Keratinocyte (primary cell): ENCODE results near the gene ACAD9.

Experiments
- EZH2 ChIP-seq: IDR thresholded peaks from one replicate; pipeline ENCODE4 v1.6.1; 2012; ENCODE audit warnings: inconsistent platforms, mild to moderate bottlenecking, low read length, moderate library complexity
- TF ChIP-seq, protein P1 (sequence below), 3 experiments: IDR thresholded peaks in 1 of 3; conservative IDR thresholded peaks in 1 of 3; optimal IDR thresholded peaks in 1 of 3; 2 replicates in 2 of 3; 3 replicates in 1 of 3; pipeline versions ENCODE3 to v1.5.1; 2011; ENCODE audit warnings: low read length in 3 of 3, mild to moderate bottlenecking in 3 of 3, moderate library complexity in 2 of 3, control low read depth in 1 of 3, inconsistent platforms in 1 of 3; ENCODE audit not compliant: insufficient read depth in 2 of 3; ENCODE audit errors: extremely low read depth in 1 of 3

DNA sequence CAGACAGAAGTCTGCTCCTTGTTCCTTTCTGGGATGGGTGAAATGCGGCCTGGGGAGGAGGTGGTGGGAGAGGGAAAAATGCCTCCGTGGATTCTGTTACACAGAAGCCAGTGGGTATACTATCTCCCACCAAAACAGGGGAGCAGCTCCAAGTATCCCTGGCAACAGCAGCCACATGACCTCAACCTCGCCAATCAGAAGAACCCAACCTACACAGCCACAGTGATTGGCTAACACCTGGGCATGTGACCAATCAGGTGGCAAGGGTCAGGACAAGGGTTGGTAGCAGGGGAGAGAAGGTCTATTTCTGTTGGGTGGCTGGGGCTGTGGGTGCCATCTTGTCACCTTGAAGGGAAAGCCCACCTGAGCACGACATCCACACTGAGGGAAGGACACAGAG is 9.1 kb upstream of the ACAD9 start:
- TF ChIP-seq, protein P1, sequence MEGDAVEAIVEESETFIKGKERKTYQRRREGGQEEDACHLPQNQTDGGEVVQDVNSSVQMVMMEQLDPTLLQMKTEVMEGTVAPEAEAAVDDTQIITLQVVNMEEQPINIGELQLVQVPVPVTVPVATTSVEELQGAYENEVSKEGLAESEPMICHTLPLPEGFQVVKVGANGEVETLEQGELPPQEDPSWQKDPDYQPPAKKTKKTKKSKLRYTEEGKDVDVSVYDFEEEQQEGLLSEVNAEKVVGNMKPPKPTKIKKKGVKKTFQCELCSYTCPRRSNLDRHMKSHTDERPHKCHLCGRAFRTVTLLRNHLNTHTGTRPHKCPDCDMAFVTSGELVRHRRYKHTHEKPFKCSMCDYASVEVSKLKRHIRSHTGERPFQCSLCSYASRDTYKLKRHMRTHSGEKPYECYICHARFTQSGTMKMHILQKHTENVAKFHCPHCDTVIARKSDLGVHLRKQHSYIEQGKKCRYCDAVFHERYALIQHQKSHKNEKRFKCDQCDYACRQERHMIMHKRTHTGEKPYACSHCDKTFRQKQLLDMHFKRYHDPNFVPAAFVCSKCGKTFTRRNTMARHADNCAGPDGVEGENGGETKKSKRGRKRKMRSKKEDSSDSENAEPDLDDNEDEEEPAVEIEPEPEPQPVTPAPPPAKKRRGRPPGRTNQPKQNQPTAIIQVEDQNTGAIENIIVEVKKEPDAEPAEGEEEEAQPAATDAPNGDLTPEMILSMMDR (optimal IDR thresholded peaks at IDR 0.05 in 1 of 3, IDR thresholded peaks at IDR 0.05 in 1 of 3, conservative IDR thresholded peaks at IDR 0.05 in 1 of 3; ENCODE audit: extremely low read depth in 1 of 3, insufficient read depth in 2 of 3, low read length in 3 of 3): no peak
- no peak for TF ChIP-seq EZH2
